Epithelial cell of alveolus of lung (primary cell): Measurements from ENCODE around the gene UBXN2A. TPM values are rescaled to one million over a fixed set of nuclear protein-coding genes. Genes with fewer than 3 reads are reported as not detected.

ENCODE experiments used
- total RNA-seq: library from RNA; depleted of rRNA; stranded (reverse); fragments of >200 nt; gene quantifications from 2 replicates; pipeline ENCODE4 v1.2.1, GENCODE V29; 2015

Gene UBXN2A
- total RNA-seq: 12.2 and 13.2 TPM in 2 replicates

GRCh38 chr2:23939987-23940717, at the start of gene UBXN2A:
TSS of gene UBXN2A (plus strand) at chr2:23940463. CDS start at chr2:23958315, 17,852 bp downstream.

GRCh38 chr2:23926750-23927571, 13.3 kb upstream of the UBXN2A start, which contains the start of gene ATAD2B:
TSS of gene ATAD2B (minus strand) at chr2:23927123. CDS start at chr2:23926770, 353 bp downstream.

GRCh38 chr2:24009680-24010476, 69.6 kb downstream of the UBXN2A start, which contains the start of gene MFSD2B:
TSS of gene MFSD2B (plus strand) at chr2:24010085. CDS start at chr2:24010097, 12 bp downstream.

GRCh38 chr2:24046930-24047702, 106.9 kb downstream of the UBXN2A start, which contains the start of gene WDCP:
TSS of gene WDCP (minus strand) at chr2:24047391. CDS start at chr2:24039494, 7,897 bp downstream.

GRCh38 chr2:24049485-24050021, 109.3 kb downstream of the UBXN2A start, which contains the start of gene FKBP1B:
TSS of gene FKBP1B (plus strand) at chr2:24049741. CDS start at chr2:24049850, 109 bp downstream.

Other genes with a start within 250 kb of the UBXN2A start
- gene ATAD2B, start 13.3 kb upstream of the UBXN2A start, total RNA-seq: 3.0 and 15.6 TPM in 2 replicates
- 0.13 TPM in 1 of 2 replicates, not detected in the other for gene MFSD2B, start 69.6 kb downstream of the UBXN2A start, total RNA-seq
- 7.5 and 11.3 TPM in 2 replicates for gene WDCP, start 106.9 kb downstream of the UBXN2A start, total RNA-seq
- gene FKBP1B, start 109.3 kb downstream of the UBXN2A start, total RNA-seq: 15.5 and 20.7 TPM in 2 replicates
- gene SF3B6, start 135.9 kb downstream of the UBXN2A start, total RNA-seq: 169 TPM in 2 replicates
- gene TP53I3, start 144.4 kb downstream of the UBXN2A start, total RNA-seq: 54.9 and 77.7 TPM in 2 replicates
- gene PFN4, start 182.9 kb downstream of the UBXN2A start, total RNA-seq: 0.39 TPM in 1 of 2 replicates, not detected in the other
- 9.6 and 11.5 TPM in 2 replicates for gene FAM228B, start 183.0 kb downstream of the UBXN2A start, total RNA-seq
- 0.08 and 0.39 TPM in 2 replicates for gene FAM228A, start 234.6 kb downstream of the UBXN2A start, total RNA-seq